GM19467 (cell line): ENCODE measurements around the gene SPDEF.

ENCODE experiments used
- ATAC-seq: cut with Tn5 transposase; IDR thresholded peaks from one replicate; pipeline ENCODE4 v1.9.1; 2021; ENCODE audit warnings: mild to moderate bottlenecking, moderate library complexity; ENCODE audit not compliant: unreplicated experiment

The SPDEF gene

DNA sequence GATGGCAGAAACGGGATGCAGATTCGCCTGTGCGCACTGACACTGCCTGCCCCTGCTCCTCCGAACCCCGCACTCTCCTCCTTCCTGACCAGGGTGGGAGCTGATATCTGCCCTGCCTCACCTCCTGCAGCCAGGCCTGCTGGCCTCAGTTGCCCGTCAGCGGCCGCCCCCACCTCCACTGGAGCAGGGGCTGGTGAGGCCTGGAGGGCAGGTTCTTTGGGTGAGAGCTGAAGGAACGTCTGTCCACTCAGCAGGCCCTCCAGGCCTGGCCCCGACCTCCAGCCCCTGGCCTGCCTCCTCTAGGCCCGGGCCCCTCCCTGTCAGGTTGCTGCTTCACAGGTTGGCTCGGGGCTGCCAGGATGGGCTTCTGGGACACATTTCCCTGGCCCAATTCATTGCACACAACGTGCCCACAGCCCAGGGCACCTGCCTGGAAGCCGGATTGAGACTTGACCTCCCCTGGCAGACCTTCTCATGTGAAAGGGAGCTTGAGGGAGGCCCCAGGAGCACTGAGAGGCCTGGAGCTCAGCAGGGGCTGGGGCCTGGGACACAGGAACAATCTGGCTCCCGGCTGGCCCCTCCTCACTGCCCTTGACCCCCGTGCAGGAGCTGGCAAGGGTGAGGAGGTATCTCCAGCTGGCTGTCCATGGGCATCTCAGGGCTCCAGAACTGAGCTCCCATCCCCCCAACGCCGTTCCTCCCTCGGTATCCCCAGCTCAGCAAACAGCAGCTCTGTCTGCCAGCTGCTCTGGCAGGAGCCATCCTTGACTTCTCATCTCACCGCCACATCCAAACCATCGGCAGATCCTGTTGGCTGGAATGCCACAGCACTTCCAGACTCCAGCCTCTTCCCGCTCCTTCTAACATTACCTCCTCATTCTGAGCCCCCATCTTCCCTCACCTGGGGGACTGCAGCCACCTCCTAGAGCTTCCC, 39.5 kb downstream of the SPDEF start:
- ATAC-seq: no peak

DNA sequence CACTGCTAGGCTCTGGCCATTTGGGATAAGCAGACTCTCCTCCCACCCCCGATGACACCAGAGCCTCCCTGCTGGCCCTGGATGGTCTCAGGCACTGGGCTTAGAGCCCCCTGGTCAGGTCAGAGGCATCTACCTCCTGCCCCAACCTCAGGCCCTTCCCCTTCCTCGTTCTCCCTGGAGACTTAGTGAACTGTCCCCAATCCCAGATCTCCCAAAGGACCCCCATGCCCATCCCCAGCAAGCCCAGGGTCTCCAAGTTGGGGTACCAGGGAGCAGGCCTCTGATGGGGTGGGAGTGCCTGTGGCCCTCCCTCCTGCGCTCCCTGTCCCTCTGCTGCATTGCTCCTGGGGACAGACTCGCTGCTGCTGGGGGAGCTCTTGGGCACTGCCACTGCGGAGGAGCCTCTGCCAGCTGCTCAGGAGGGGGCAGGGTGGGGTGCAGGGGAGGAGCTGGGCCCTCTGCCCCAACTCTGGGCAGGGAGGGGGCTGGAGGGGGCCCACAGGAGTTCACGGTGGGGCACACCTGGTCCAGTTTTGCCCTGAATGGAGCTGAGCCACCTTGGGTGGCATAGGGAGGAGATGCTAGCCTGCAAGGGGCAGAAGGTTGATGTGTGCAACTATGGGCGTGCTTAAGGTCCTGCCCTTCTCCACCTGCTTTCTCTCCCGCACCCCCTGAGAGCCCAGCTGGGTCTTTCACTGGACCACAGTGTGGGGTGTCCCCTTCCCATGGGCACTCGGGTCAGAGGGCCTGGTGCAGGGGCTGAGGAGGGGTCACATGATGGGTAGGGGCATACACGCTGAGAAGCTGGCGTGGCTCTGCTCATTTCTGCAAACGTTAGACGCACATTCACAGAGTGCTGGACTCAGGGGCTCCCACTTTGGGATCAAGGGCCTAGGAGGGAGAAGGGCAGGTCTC, 40.4 kb downstream of the SPDEF start:
- no peak for ATAC-seq

DNA sequence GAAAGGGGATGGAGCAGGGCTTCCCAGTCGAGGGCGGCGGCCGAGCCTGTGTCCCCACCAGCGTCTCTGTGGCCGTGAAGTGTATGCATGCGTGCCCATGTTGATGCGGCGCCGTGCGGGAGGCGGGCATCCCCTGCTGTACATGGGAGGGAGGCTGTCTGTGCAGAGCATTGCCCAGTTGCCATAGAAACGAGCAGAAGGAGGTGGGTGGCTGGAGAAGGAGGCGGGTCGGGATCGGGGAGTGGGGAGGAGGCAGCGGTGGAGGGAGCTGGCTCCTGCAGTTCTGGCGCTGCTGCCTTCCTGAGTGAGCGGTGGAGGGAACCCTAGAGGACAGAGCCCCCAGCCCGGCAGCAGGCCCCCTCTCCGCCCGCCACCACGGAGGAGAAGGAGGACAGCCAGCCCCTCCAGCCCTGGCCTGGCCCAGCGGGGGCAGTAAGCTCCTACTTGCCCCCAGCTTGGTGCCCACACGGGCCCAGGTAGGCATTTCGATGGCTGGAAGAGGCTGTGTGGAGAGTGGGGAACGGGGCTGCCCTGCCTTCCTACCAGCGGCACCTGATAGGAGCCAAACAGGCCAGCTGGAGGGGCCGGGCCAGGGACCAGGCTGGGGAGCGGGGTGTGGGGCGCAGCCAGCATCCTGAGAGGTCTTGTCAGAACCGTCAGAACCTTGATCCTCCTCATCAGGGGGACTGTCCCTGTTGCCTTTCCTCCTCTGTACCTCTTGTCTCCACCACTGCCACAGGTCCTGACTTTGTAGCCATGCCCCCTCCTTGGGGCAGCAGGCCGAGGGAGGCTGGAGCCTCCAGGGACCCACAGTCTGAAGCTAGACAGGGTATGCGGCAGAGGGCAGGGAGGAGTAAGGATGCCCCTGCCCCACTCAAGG, 41.3 kb downstream of the SPDEF start:
- no peak for ATAC-seq

DNA sequence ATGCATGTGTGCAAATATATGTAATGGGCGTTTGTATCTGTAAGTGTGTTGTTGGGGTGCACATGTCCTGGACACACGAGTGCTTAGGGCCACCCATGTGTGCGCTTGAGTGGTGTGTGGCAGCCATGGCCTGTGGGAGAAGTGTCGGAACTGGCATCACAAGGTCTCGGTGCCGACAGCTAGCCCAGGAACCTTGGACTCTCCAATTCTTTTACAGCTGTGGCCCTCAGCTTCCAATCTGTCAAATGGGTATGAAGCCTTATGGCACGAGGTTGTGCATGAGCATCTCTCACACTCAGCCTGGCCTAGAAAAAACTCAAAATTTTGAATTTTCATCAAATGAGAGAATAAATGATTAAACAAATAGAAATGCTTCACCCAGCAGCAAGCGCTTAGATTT, 42.0 kb downstream of the SPDEF start:
- no peak for ATAC-seq

DNA sequence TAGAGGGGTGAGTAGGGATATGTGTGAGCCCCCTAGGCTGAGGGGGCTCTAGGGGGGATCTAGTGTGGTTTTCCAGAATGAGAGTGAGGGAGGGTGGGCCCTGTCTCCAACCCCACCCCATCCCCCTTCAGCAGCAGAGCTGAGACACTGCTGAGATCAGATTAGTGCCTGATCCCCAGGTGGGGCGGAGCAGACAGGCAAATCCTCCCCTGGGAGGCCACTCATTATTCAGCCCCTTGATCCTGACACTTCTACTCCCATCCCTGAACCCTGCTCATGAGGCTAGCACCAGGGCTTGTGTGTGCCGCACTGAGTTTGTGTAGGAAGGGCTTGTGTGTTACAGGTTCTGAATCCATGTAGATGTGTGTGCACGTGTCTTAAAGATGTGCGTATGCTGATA, 42.5 kb downstream of the SPDEF start:
- no peak for ATAC-seq

DNA sequence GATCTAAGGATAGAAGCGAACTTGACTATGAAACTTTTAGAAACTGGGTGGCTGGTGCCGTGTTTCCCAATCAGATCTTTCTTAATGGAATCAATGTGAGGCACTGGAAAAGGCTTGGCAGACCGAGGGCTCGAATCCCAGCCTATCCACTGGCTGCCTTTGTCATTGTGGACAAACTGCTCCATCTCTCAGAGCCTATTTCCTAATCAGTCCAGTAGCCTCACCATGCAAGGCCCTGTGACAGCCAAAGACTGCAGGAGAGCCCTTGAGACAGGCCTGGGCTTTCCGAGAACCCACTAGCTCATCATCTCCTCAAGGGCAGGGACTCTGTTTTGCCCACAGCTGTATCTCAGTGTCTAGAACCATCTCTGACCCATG, 43.4 kb downstream of the SPDEF start:
- no peak for ATAC-seq

DNA sequence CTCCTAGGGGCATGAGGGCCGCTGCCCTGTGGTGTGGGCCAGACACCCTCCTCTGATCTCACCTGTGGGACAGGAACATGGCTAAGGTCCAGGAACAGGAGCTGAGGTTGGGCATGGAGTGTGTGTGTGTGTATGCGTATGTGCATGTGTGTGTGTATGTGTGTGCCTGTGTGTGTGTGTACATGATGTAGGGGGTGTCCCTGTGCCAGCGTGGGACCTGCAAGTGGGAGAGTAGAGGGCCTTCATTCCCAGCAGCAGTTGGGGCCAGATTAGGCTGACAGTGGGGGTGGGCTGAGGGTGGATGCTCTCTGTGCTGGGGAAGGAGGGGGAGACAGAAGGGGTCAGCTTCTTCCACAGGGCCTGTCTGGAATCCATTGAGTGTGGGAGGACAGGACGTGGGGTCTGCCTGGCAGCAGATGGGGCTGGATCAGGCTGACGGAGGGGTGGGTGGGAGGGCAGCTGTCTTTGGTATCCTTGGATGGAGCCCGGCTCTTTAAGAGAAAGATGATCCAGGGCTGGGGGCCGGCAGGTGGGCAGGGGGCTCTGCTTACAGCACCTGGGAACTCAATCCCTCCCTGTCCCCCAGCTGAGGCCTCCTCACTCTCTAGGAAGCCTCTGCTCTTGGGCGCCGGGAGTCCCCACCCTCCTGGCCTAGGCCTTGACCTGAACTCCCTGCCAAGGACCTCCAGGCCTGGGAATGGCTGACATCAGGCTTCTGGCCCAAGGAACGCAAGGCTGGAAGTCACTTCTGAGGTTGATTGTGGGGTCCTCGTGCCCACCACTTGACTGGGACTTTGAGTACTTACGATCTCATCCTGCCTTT, 44.0 kb downstream of the SPDEF start:
- no peak for ATAC-seq

DNA sequence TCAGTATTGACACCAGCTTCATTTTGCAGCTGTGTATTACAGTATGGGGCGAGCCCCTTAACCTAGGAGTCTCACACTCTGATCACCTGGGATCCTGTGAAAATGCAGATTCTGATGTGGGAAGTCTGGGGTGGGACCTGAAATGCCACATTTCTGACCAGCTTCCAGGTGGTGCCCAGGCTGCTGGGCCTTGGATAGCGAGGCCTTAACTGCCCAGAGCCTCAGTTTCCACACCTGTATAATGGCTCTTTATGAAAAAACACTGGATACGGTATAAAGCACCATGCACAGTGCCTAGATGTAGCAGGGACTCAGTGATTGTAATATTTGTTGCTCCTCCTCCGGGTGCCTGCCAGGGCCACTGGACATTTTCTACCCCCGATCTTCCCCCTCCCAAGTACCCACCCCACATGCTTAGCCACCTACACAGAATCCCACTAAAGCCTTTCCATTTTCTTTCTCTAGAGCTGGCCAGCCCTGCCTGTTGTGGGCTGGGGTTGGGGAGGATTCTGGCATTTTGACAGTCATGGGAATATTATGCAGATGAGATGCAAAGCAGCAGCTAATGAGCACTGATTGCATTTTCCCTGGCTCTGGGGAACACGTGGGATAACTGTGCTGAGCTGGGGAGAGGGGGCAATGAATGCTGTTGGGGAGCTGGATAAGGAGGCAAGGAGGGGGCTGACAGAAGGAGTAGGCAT, 44.8 kb downstream of the SPDEF start:
- ATAC-seq: no peak

DNA sequence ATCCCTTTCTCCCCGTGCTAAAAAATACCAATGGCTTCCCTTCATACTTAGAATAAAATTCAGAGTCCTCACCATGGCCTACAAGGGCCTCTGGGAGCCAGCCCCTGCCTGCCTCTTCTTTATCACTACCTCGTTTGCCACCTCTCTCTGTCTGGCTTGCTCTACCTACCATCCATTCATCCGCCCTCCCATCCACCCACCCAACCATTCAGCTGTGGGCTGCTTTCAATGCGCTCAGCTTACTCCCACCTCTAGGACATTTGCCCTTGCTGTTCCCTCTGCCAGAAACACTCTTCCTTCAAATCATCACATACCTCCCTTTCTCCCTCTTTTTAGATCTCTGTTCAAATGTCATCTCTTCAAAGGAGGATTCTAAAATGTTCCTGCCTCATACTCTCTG, 45.8 kb downstream of the SPDEF start:
- no peak for ATAC-seq

DNA sequence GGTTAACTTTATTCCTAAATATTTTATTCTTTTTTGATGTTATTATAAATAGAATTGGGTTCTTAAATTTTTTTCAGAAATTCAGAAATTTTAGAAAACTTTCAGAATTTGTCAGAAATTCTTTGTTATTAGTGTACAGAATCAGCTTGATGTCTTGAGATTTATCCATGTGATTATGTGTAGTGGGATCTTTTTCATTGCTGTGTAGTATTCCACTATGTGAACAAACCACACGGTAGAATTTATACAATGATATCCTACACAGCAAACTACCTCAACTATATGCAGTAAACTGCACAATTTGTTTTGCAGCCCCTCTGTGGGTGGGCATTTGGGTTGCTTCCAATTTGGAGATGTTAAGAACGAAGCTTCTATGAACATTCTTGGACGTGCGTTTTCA, 46.3 kb downstream of the SPDEF start:
- ATAC-seq: no peak

DNA sequence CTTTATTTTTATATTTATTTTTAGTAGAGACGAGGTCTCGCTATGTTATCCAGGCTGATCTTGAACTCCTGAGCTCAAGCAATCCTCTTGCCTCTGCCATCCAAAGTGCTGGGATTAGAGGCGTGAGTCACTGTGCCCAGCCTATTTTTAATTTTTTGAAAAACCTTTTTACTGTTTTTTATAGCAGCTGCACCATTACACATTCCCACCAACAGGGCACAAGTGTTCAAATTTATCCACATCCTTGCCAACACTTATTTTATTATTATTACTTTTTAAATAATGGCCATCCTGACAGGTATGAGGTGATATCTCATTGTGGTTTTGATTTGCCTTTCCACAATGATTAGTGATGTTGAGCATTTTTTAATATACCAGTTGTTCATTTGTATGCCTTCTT, 47.7 kb downstream of the SPDEF start:
- no peak for ATAC-seq

DNA sequence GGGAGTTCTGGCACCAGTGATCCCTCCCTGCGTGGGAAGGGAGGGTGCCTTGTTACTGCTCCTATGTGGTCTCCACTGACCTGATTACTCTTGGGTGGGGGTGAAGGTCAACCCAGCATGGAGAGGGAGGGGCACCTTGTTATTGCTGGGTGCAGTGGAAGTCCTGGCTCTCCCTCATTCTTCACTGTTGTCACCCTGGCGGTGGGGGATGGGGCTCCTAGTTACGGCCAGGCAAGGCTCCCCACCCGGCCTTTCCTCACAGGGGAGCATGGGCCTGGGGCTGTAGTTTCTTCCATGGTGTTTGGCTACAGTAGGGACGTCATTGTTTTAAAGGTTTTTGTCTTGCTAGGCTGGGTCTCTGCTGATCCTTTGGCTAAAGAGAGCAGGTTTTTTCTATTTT, 49.4 kb downstream of the SPDEF start:
- no peak for ATAC-seq

DNA sequence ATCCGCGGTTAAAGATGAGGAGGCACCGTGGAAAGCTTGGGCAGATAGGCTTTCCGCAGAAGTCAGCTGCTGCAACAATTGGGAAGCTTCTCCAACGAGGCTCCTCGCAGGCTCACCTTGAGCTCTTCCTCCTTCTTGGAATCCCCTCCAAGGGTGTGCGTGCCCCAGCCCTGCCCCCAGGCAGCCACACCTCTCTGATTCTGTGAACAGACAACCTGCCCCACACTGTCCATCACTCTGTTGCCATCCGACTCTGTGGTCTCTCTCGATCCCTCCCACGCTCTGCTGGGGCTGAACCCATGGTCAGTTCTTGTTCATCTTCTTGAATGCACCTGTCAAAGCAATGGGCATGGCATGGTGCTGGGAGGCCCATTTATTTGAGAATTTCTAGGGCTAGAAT, 58.7 kb downstream of the SPDEF start:
- no peak for ATAC-seq

DNA sequence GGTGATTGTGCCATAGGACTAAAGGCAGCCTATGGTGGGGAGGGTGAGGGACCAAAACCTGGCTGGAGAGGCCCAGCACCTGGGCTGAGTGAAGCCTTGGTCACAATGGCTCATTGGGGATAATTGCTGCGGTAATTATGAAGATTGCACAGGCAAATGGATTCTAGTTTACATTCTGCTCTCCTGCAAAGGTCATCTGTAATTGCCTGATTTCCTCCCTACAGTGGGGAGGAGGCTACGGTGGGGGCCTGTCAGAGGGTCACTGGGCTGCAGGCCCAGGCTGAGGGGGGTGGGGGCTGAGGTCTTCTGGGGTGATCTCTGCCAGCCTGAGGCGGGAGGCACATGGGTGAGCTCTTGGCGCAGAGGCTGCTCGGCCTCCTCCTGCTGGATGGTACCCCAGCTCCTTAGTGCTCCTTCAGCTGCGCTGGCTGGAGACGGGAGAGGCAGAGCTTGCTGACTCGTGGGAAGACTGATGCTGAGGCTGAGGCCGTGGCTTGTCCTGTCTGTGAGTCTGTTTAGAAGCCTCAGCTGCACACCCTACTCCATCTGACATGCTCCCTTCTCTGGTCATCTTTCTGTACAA, 59.9 kb downstream of the SPDEF start:
- no peak for ATAC-seq

DNA sequence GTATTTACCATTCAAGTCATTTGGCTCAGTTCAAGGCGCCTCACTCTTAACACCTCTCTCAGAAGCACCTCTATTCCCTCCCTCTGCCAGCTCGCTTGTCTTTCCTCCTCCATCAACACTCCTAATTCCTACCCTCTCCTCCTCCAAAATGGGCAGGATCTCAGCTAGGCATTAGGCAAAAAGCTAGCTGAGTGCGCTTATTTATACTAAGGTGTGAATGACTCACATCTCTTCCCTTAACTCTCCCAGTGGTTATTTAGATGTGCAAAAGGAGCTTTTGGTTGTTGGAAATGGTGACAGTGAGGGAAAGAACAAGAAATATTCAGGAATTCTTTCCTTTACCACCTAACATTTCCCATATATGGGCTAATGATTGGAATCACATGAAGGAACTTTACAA, 61.2 kb downstream of the SPDEF start:
- ATAC-seq: no peak

DNA sequence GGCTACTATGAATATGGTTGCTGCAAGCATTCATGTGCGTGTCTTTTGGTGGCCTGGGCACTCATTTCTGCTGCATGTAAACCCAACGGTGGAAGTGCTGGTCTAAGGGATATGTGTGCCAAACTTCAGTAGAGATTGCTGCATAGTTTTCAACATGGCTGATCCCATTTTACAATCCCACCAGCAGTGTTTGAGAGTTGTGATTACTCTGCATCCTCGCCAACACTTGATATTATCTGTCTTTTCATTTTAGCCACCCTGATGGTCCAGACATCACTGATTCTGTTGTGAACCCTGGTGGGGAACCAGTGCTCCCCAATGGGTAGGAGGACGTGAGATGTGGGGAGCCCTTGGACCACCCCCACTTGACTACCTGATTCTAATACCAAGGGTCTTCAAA, 62.8 kb downstream of the SPDEF start:
- no peak for ATAC-seq

DNA sequence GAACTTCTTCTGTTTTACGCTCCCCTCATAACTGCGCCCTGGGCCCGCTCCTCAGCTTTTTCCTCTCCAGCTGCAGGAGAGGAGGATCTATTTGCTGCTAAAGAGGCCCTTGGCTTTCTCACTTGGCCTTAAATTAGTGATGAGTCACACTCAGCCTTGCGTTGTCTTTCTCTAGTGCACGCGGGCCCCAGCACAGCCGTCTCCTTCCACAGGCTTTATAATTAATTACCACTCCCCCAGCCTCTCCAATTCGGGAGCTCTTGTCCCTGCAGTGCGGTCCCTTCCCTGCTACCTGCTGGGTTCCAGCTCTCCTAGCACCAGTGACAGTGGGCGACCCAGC, 65.1 kb downstream of the SPDEF start:
- no peak for ATAC-seq

DNA sequence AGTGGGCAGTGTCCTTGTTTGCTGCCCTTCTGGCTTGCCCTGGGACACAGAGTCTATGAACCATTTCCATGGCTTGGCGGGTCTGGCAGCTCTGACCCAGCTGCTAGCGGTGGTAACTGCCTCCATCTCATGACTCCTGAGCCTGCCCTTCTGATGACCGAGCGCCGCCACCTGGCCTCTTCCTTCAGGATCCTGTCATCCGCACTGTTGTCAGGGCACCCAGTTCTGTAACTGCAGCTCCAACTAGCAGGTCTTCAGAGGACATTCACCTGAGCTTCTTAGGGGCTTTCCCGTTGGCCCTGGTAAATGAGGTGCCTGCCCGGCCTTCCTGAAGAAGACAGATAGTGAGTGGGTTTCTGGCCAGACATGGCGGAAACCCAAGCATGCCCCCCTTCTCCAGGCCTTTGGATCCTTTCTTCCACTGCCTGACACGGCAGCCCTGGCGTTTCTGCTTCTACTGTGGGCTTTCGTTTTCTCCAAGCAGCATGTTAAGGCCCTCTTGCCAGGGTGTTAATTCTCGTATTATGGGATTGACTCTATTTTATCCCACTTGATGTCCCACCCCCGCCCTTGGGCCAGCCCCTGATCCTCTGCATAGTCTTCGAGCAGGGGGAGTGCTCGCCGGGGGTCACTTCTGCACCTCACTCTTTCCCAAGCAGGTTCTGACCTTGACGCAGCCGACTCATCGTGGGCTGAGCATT, 65.6 kb downstream of the SPDEF start:
- no peak for ATAC-seq
